ENCODE results near the gene L3MBTL2. TPM values are rescaled to one million over a fixed set of nuclear protein-coding genes. Genes with fewer than 3 reads are reported as not detected.
A peak's percentile ranks its signal among the peaks of the same experiment; 100 is the strongest.

L3MBTL2 gene
- total RNA-seq, 1 experiment from 2014 or later = 24.7 TPM

GRCh38 chr22:41234815-41235695, 29.9 kb downstream of the L3MBTL2 start:
- Histone ChIP-seq H3K9me3 (ENCODE audit: control insufficient read depth in 1 of 2, insufficient read depth in 1 of 2, low read depth in 1 of 2, low read length in 2 of 2) (no peaks in the 10 kb centered on the region), H3K9ac (ENCODE audit: low read length) (no peak overlapping the region)
- intact Hi-C loops (cut with micrococcal nuclease) = no loop called here

DNA sequence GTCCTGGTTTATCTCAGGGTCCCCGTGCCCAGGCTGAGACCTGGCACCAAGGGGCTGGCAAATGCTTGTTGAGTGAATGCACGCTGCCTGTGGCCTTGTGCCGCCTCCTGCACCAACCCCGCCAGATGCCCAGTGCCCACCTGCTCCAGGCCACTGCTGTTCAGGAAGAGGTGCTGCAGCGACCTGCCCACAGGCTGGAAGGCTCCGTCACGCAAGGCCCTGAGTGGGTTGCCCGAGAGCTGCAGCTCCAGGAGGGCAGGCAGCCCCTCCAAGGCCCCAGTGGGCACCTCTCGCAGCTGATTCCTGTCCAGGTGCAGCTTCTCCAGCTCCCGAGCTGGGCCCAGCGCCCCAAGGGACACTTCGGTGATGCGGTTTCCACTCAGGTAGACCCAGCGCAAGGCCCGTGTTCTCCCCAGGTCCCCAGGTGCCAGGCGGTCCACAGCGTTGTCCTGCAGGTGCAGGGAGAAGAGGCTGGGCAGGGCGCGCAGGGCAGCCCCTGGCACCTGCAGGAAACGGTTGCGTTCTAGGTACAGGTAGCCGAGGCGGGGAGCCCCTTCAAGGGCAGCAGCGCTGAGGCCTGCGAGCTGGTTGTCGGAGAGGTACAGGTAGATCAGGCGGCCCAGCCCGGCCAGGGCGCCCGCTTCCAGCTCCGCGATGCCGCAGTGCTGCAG, 32.1 kb downstream of the L3MBTL2 start:
- peaks cover 4 to 6% of the 10 kb centered on the region in 2 experiments; a peak in 3 of 4 replicates for H3K4me1 ChIP-seq (ENCODE audit: control insufficient read depth in 1 of 2, insufficient read depth in 2 of 2, low read length in 2 of 2)
- H3K27me3 ChIP-seq (ENCODE audit: insufficient read depth, low read length) = no peaks in the 10 kb centered on the region
- no peak overlapping the region for H3K27ac ChIP-seq (ENCODE audit: low read depth, low read length)
- H3K9ac ChIP-seq (ENCODE audit: low read length) = no peak overlapping the region
- POLR2A ChIA-PET = interaction anchor here (0.6 to 0.7 kb wide), 2 partner anchors 11 to 210 kb away, joined by 3 read pairs; partner anchors contain the start of gene TOB2
- no peaks in the 10 kb centered on the region for H3K9me3 ChIP-seq (ENCODE audit: control insufficient read depth in 1 of 2, insufficient read depth in 1 of 2, low read depth in 1 of 2, low read length in 2 of 2)
- no TSS peak for BruUV-seq (replicated peaks)
- H3K79me2 ChIP-seq (ENCODE audit: insufficient read depth, low read length) = no peaks in the 10 kb centered on the region
- no peak overlapping the region for H3K4me2 ChIP-seq (ENCODE audit: low read length)
- RAD21 ChIA-PET (ENCODE audit: low non-redundant PET in 1 of 2, low total read pairs in 2 of 2, uncharacterized antibody in 2 of 2, unreplicated experiment in 2 of 2) = interaction anchor here (1.1 to 2.1 kb wide), 2 partner anchors 314 to 315 kb away, joined by 5 to 13 read pairs; no protein-coding TSS in a partner anchor
- H2AFZ ChIP-seq (ENCODE audit: low read depth, low read length, poor library complexity, severe bottlenecking) = no peak overlapping the region
- CTCF ChIA-PET = no interaction called here
- no peak for DNase-seq (ENCODE audit: low read depth, low spot score)
- no peak for TF ChIP-seq FOSL1 (IDR thresholded peaks at IDR 0.05; ENCODE audit: low read depth)
- TF ChIP-seq RAD21 (IDR thresholded peaks at IDR 0.05; ENCODE audit: low read depth) = peak; percentile 56; the same call in 1 of the 2 replicates
- intact Hi-C loops (cut with micrococcal nuclease) = loop anchor here (2.0 kb wide), 1 partner anchor 314 kb away; no protein-coding TSS in a partner anchor
- H4K20me1 ChIP-seq (ENCODE audit: insufficient read depth) = no peaks in the 10 kb centered on the region
- H3K4me3 ChIP-seq (replicated peaks in 1 of 2; ENCODE audit: low read depth in 1 of 2, low read length in 2 of 2) = no peak overlapping the region
- ATAC-seq = 0 out of 2 replicates have a peak, but pooled peaks have one; percentile 2
- H3K9me2 ChIP-seq (ENCODE audit: insufficient read depth) = no peaks in the 10 kb centered on the region
- no peaks in the 10 kb centered on the region for H3K36me3 ChIP-seq (ENCODE audit: control insufficient read depth in 1 of 2, insufficient read depth in 2 of 2, low read length in 2 of 2)

More at GRCh38 chr22:41234815-41235695, 29.9 kb downstream of the L3MBTL2 start:
- no peaks in the 10 kb centered on the region for H3K79me2 ChIP-seq (ENCODE audit: insufficient read depth, low read length)
- CTCF ChIA-PET = no interaction called here
- RAD21 ChIA-PET (ENCODE audit: low non-redundant PET in 1 of 2, low total read pairs in 2 of 2, uncharacterized antibody in 2 of 2, unreplicated experiment in 2 of 2) = no interaction called here
- ATAC-seq = no peak
- no peaks in the 10 kb centered on the region for H3K36me3 ChIP-seq (ENCODE audit: control insufficient read depth in 1 of 2, insufficient read depth in 2 of 2, low read length in 2 of 2)
- H3K4me2 ChIP-seq (ENCODE audit: low read length) = no peak overlapping the region
- no peak for TF ChIP-seq TCF7L2 (IDR thresholded peaks at IDR 0.05; ENCODE audit: borderline replicate concordance, extremely low read depth, insufficient read depth, insufficient read length)
- no peaks in the 10 kb centered on the region for H4K20me1 ChIP-seq (ENCODE audit: insufficient read depth)
- BruUV-seq (replicated peaks) = no TSS peak
- H3K9me2 ChIP-seq (ENCODE audit: insufficient read depth) = no peaks in the 10 kb centered on the region
- no peaks in the 10 kb centered on the region for H3K27me3 ChIP-seq (ENCODE audit: insufficient read depth, low read length)
- H3K27ac ChIP-seq (ENCODE audit: low read depth, low read length) = no peak overlapping the region
- peaks cover 3 to 5% of the 10 kb centered on the region in 2 experiments; a peak in 2 of 4 replicates for H3K4me1 ChIP-seq (ENCODE audit: control insufficient read depth in 1 of 2, insufficient read depth in 2 of 2, low read length in 2 of 2)
- no peak overlapping the region for H3K4me3 ChIP-seq (replicated peaks in 1 of 2; ENCODE audit: low read depth in 1 of 2, low read length in 2 of 2)
- DNase-seq (ENCODE audit: low read depth, low spot score) = no peak
- H2AFZ ChIP-seq (ENCODE audit: low read depth, low read length, poor library complexity, severe bottlenecking) = no peak overlapping the region
- POLR2A ChIA-PET = no interaction called here

All from HCT116 (cell line).